PC-3 (cell line): ENCODE measurements around the gene FOXE1.

Source experiments
- EZH2 ChIP-seq: fragments of 300-600 bp; sonication (generic); IDR thresholded peaks from one replicate; pipeline ENCODE4 v1.6.1; 2017; ENCODE audit warnings: antibody characterized with exemption, mild to moderate bottlenecking, low read length; ENCODE audit not compliant: unreplicated experiment
- EZH2phosphoT487 ChIP-seq: fragments of 300-600 bp; sonication (generic); IDR thresholded peaks from 2 replicates; pipeline ENCODE4 v1.6.1; 2018; ENCODE audit warnings: mild to moderate bottlenecking, antibody characterized with exemption, low read length, borderline replicate concordance
- TF ChIP-seq, protein P1 (sequence below): fragments of 300-600 bp; sonication (generic); conservative IDR thresholded peaks from 2 replicates; pipeline ENCODE4 v1.5.1; 2017; ENCODE audit warnings: antibody characterized with exemption, low read depth, mild to moderate bottlenecking, low read length

DNA sequence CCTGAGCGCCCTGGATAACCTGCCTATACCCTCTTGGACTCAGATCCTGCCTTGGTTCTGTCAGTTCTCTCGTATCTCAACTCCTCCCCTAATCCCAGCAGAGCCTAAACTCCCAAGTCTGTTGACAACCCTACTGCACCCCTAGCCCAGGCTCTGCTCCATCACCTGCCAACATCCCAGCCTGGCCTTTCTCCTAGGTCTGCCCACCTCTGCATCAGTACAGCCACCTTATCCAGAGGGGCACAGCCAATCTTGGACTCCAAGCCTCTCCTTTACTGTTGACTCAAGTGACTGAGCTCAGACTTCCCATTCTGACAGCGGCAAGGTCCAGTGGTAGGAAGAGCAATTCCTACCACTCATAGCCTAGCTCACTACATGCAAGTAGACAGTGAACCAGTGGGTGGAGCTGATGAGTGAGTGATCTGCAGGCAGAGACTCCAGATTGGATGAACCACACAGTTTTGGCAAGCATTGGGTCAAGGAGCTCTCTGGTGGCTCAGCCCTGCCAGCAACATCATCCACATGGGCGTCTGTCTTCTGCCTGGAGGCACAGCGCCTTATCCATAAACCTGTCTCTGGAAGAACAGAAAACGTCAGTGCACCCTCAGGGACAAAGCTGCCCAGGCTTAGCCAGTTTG is 42.8 kb downstream of the FOXE1 start:
- no peak for TF ChIP-seq EZH2
- TF ChIP-seq, protein P1, sequence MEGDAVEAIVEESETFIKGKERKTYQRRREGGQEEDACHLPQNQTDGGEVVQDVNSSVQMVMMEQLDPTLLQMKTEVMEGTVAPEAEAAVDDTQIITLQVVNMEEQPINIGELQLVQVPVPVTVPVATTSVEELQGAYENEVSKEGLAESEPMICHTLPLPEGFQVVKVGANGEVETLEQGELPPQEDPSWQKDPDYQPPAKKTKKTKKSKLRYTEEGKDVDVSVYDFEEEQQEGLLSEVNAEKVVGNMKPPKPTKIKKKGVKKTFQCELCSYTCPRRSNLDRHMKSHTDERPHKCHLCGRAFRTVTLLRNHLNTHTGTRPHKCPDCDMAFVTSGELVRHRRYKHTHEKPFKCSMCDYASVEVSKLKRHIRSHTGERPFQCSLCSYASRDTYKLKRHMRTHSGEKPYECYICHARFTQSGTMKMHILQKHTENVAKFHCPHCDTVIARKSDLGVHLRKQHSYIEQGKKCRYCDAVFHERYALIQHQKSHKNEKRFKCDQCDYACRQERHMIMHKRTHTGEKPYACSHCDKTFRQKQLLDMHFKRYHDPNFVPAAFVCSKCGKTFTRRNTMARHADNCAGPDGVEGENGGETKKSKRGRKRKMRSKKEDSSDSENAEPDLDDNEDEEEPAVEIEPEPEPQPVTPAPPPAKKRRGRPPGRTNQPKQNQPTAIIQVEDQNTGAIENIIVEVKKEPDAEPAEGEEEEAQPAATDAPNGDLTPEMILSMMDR: peak; percentile 37; the same call in 1 of the 2 replicates
- no peak for TF ChIP-seq EZH2phosphoT487
